Stimulated activated CD4-positive, alpha-beta T cell treated with anti-CD3 and anti-CD28 coated beads, Interleukin-1b, Interleukin-23, amount 100 ng/mL, for 48 hours (primary cell): ENCODE data around the gene SMAD9.
"Not testable (repeated sequence)": the region's sequence is repeated elsewhere in the genome, so short reads cannot be mapped to it uniquely, and the experiment has no call there.

Experiments
- DNase-seq: peaks from one replicate; pipeline ENCODE4 v3.0.0-alpha.2; 2020

The SMAD9 gene

DNA sequence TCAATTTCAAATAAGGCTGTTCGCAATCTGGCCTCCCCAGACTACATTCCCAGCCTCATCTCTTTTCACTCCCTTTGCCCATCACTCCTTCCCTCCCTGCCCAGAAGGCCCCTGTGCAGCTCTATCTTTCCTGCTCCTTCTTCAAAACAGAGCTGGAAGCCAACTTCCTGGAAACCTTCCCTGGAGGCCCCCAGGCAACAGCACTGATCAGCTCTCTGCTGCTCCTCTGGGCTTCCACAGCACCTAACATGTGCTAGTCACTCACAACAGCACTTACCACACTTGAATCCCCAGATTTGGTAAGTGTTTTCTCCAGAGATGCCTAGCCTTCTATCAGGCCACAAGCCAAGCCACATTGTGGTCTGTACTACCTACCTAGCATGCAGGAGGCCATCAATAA is 9.5 kb downstream of the SMAD9 start:
- no peak for DNase-seq

DNA sequence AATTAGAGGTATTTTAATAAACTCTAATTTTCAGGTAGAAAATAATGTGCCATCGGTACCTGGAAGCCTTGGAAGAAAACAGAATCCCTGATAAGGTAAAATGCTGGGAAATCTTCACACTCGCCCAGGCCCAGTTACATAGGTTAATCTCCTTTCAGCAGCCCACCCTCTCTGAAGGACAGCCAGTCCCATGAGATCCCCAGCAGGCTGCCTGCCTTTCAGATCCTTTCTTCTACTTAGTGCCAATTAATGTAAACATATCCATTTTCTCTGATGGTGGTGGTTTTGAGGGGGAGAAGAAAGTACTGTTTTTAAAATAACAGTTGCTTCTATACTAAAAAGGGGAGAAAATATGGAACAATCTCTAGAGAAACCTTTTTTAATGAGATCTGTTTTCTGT is 12.2 kb downstream of the SMAD9 start:
- no peak for DNase-seq

DNA sequence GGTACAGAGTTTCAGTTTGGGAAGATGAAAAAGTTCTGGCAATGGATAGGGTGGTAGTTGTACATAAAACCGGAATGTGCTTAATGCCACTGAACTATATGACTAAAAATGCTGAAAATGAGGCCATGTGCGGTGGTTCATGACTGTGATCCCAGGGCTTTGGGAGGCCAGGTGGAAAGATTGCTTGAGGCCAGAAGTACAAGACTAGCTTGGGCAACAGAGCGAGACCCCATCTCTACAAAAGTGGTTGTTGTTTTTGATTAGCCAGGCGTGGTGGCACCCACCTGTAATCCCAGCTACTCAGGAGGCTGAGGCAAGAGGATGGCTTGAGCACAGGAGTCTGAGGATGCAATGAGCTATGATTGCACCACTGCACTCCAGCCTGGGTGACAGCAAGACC is 12.8 kb downstream of the SMAD9 start:
- DNase-seq, result no peak

DNA sequence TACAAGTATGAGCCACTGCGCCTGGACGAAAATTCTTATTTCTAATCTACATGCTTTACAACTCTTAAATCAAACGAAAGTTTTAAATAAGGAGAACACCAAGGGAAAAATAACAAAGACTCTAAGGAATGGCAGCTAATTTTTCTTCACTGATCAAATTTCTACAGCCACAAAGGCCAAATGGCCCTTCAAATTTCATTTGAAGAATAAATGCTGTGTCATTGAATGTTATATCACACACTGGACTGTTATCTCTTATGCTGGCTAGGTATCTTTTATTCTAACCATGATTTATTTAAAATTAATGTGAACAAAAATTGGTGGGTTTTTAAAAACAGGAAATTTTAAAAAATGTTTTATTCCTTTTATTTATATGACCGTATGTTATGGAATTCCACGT is 14.1 kb downstream of the SMAD9 start:
- DNase-seq, result no peak

DNA sequence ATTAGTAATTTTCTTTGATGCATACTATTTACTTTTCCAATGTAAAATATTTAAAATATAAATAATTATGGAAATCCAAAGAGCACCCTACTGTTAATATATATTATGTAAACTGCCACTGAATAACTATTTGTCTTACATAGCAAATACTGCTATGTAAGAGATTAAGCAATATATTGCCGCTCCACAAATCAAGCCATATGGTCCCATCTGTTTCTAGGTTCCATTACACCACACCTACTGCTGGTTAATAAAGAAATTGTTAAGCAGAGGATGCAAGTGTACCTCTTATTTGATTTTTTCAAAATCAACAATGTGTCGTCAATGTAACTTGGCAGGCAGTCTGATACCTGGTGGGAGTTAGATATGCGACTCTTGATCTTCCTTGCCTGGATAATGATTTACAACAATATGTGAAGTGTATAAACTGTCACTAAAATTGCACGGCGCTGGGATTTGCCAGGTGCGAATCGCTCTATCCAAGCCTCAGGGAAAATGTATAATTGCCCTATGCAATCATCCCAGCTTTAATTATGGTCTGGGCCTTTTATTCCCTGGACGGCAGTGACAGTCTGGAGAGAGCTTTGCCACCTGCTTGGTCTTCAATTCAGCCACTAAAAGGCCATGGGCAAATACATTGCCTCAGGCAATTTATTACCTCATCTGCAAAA is 16.0 kb downstream of the SMAD9 start:
- no peak for DNase-seq

DNA sequence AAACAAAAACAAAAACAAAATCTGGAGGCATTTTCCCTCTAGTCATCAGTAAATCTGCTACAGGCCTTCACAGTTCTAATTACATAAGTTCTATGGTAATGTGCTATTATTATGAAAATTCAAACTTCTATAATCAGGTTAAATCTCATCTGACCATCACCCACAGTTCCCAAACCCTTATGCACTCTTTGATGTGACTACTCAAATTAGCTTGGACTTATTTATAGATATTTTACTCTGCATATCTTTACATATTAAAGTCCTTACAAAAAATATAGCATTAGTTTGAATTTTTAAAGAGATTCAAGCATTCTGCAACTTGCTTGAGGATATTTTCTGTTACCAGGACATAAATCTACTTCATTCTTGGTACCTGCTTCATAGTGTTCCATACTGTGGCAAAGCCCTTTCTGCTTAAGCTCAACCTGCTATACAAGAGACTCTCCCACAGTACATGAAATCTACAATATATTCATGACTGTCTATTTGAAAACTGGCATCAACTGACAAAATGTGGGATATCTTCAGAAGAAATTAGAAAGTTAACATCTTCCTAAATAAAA is 22.9 kb downstream of the SMAD9 start:
- no peak for DNase-seq

DNA sequence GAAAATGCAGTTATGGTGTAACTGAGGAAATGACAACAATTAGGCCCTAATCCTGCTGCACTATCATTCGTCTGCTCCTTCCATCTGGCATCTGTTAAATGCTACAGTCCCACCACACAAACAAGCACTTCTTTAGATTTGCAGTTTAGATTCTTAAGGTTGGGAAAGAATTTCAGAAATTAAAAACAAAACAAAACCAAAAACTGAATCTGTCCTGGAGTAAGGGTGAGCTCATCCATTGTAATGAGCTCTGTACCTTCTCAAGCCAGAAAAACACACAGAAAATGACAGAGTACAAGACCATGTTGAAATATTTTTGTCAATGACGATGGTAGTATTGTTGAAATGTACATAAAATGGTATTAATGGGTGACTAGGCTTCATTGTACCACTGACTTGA is 28.3 kb downstream of the SMAD9 start:
- no peak for DNase-seq

DNA sequence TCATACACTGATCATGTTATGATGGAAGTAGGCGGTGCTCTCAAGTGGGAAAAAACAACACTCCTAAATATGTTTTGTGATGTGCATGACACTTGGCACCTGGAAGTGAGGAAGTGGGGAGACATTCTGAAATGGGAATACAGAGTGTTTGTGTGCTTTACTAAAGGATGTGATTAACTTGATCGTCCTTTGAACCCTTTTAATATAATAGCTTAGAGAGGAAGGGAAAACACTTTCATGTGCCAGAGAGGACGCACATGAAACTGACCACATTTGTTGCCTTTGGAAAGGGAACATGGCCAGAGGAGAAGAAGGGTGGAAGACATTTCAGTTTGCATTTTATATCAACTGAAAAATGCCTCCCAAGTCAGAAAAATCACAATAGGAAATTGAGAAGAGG is 31.4 kb downstream of the SMAD9 start:
- no peak for DNase-seq

DNA sequence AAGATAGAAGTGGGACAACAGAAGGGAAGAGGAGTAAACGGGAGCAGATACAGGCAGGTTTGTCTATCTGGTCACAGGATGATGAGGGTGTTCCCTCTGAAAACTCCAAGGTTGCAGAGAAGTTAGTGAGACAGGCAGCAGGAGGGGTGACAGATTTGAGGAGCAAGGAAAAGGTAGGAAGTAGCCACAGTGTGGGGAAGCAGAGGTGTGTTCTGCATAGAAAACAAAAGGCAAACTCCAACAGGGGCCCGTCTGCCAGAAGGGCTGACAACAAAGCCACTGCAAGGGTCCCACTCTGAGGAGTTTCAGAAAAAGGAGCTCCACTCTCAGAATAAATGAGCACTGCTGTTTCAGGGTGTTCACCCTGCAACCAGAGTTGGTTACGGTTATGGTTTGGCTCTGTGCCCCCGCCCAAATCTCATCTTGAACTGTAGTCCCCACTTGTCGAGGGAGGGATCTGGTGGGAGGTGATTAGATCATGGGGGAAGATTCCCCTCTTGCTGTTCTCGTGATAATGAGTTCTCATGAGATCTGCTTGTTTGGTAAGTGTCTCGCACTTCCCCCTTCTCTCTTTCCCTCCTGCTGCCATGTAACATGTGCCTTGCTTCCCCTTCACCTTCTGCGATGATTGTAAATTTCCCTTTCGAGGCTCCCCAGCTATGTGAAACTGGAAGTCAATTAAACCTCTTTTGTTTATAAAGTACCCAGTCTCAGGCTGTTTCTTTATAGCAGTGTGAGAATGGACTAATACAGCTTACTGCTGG is 32.1 kb downstream of the SMAD9 start:
- DNase-seq, result no peak

DNA sequence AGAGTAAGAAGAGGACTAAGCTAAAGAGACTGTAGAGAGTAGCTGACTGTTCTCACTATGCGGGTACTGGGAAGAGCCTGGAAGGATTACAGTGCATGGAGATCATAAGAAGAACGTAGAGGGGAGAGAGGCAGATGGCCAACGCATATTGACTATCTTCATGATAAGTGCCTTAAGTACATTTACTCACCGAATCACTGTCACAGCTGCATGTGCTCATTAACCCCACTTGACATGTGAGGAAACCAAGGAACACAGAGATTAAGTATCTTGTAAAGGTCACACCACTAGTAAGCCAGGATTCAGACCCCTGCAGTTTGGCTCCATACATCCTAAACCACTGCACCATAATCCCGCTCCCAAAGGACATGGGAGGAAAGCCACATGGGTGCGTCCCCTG is 34.1 kb downstream of the SMAD9 start:
- no peak for DNase-seq

DNA sequence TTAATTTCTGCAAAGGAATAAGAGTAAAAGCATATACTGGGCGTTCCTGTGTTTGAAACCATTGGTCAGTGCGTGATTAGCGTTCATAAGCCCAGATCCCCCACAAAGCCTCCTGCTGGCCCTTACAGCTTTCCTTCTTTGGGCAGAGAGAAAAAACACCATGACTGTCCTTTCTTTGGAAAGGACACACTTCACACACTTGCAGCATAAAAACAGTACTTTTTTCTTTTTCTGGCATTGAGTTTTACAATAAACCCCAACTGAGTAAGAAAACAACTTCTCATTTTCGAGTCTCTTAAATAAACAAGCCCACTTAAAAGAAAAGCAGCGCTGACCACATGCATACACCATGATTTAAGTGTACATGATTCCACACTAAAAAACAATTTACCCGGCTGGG is 35.8 kb downstream of the SMAD9 start:
- no peak for DNase-seq

DNA sequence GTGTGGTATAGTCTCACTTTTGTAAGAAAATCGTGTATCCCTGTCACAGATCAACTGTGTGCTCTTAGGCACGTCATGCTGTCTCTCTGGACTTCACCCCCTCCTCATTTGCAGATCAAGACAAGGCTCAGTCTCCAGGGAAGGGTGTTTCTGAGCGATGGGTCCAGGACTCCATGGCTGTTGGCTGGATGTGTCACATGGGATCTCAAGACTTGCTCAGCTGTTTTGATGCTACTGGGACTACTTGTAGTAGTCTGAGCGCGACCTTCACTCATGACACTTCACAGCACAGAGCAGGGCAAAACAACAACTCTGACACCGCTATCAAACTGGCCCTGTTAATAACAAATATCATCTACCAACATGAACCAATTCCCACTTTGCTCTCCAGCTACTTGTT is 36.2 kb downstream of the SMAD9 start:
- no peak for DNase-seq

DNA sequence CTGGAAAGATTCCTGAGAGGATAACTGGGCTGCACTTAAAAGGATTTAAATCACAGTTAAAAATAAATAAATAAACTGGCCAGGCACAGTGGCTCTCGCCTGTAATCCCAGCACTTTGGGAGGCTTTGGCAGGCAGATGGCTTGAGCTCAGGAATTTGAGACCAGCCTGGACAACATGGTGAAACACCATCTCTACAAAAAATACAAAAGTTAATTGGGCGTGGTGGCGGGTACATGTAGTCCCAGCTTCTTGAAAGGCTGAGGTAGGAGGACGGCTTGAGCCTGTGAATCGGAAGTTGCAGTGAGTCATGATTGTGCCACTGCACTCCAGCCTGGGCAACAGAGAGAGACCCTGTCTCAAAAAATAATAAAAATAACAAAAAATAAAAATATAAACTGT is 36.6 kb downstream of the SMAD9 start:
- not testable (repeated sequence) for DNase-seq

DNA sequence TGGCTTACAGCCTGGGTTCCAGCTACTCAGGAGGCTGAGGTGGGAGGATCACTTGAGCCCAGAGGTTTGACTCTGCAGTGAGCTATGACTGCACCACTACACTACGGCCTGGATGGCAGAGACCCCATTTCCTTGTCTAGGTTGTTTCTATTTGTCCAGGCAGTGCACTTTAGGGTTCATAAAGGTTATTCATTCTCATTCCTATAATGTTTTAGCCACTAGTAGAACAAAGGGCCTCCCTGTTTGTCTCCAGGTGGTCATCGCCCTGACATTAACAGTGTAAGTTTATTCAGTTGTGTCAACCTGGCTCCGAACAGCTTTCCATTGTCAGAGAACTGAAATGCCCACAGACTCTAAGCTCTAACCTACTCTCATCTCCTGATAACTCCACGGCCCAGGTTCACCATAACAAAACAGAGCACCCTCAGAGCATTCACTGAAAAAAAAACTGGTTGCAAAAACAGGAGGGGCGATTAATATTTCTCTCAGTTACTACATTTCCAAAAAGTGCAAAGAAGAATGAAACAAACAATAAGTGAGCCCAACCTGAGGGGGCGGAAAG is 37.1 kb downstream of the SMAD9 start:
- no peak for DNase-seq

DNA sequence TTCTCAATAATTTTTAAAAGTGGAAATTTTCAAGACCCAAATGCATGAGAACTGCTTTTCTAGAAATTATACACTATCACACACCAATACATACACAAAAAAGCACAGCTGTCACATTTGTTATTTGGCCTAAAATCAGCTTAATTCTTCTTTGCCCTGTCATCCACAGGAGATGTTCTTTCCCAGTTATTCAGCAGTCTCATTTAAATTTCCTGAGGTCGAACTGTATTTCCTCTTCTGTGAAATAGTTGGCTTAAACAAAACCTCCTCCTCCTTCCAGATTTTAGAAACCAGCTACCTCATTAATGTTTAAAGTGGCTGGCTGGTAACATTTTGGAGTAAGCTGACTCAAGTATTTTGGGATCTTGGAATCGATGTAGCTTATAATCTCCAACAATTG is 39.1 kb downstream of the SMAD9 start:
- DNase-seq, result no peak

DNA sequence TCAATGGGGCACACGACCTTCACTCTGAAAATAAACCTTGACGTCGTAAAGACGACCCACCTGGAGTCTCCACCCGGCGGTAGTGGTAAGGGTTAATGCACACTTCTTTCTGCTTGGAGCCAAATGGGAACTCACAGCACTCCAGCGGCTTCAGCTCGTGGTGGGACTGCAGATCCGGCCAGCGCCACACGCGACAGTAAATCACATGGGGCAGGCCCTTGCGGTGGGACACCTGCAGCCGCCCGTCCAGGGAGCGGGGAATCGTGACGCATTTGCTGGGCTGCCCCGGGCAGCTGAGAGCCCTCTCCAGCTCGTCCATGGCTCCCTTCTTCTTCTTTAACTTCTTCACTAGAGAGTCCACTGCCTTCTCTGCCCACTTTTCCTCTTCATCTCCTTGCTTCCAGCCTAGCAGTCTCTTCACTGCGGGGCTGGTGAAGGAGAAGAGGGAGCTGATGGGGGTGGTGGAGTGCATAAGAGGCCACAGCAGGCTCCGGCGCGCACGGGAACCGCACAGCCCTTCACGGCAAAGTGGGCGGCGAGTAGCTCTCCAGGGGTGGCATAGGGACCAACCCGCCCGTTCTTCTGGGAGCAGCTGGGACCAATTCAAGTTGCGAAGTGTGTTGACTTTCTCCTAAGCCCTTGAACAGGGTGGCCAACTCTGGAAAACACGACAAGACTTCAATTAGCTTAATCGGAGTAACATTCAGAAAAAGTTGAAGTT is 40.7 kb downstream of the SMAD9 start:
- DNase-seq, result no peak

DNA sequence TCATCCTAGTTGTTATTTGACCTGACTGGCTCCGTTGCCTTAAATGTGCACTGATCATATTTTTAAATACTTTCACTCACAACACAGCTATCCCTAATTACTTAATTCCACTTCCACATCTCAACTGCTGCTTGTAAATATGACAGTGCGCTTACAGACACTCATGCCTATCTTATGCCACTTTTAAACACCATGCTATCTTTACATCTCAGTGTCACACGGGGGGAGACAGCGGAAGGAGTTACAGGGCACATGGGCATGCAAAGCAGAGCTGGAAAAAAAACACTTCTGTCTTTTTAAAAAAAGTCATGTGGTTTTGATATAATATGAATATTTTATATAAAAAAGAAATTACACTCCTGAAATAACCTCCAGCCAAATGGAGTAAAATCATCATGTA is 44.1 kb downstream of the SMAD9 start:
- no peak for DNase-seq

DNA sequence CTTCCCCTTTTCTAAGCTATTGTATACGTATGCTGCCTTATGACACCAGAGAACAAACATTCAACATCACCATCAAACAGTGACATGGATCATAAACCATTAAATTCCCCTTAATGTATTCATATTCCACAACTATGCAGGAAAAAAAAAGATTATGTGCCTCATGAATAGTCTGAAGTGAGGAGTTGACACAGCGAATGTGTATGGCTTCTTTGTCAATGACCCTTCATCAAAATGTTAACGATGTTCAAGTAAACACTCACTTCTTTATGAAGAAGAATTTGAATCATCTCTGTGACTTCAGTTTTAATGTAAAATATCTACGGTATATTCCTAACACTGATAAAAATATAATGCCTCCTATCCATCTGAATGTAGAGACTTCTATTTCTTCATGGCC is 44.6 kb downstream of the SMAD9 start:
- DNase-seq, result no peak

DNA sequence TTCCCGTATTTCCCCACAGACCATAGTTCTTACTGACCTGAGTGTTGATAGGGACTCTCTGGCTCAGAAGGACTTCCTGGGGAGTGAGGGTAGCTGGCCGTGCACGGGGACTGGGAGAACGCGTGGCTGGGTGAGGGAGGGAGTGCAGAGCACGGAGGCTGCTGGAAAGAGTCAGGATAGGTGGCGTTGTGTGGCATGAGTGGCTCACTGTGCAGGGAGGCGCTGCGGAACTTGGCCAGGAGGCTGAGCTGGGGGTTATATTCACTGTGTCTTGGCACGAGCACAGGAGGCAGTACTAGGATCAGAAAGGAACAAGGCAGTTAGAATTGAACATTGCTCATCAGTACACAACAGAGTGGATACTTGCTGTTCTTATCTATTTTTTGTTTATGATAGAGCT is 47.4 kb downstream of the SMAD9 start:
- DNase-seq, result no peak

DNA sequence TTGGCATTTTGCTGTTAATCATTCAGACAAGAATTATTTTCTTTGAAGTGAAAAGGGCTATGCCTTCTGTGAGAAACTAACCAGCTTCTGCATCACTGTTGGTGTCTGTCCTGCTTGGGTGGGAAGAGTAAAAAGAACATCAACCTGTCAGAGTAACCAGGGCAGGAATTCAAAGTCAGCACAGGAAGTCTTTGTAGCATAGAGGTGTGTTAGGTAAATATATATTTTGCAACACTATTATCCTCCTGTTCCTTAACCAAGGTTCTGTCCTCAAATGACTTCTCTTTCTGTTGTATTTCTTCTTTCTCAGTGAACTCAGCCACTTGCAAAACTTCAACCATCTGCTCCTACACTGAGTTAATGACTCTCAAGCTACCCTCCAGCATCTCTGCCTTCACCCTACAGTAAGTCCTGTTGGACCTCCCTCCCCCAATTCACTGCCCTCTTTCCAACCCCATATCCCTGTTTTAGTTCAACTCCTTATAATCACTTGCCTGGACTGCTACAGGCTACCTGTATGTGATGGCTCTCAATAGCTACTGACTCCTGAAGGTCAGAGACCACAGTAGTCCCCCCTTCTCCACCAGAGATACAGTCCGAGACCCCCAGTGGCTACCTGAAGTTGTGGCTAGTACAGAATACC is 49.9 kb downstream of the SMAD9 start:
- DNase-seq, result no peak

DNA sequence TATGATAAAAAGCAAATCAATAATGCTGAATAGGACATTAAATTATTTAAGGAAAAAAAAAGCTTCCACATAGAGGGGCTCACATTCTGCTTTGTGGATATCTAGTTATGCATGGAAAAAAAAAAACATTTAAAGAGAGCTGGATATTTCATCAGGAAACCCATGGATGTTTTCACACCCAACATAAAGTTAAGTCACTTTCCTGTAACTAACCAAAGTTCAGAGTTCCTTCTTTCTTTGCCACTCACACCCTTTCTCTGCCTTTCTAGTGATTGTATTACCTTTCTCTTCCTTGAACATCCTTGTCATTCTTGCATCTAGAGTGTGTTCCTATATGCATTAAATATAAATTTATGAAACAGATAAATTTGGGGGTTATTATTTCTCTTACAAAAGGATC is 53.8 kb downstream of the SMAD9 start:
- no peak for DNase-seq

DNA sequence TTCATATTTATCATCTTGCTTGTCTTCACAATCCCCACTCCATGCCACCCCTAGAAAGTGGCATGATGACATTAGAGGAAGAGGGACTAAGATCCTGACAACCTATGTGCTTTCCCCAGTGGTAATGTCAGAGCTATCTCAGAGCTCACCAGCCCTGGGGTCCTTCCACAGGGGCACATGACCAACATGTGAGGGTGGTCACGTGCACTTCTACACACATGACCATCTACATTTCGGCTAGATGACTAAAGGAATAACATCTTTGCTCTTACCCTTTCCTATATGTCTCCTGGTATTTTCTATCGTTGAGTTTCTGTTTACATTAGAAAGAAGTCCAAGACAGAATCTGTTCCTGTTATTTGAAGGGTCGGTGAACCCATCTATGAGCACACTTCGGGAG is 54.8 kb downstream of the SMAD9 start:
- no peak for DNase-seq

DNA sequence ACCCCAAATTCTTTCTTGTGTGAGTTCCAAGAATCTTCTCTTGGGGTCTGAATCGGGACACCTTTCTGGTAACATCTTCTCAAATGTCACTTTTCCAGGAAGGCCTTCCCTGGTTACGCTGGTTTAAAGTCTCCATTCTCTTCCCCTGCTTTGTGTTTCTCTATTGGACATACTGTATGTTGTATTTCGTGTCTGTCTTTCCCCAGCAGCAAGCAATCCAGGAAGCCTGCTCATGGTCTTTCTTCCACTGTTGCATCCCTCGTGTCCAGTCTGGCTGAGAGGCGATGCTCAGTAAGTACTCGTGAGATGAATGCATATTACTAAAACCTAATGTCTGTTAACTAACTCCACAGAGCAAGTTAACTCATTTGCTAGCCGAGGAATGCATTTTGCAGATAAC is 57.3 kb downstream of the SMAD9 start:
- DNase-seq, result no peak
